Mesenchymal stem cell (in vitro differentiated cells and primary cell): ENCODE data around the gene CDC42EP3.
A peak's percentile ranks its signal among the peaks of the same experiment; 100 is the strongest.

Experiments used
- DNase-seq: peaks from one replicate; pipeline ENCODE4 v3.0.0-alpha.2; 2013
- H2AFZ ChIP-seq: one replicate; pipeline ENCODE4 v1.6.1; 2013; ENCODE audit warnings: low read depth, mild to moderate bottlenecking, control low read depth, inconsistent platforms, low read length, moderate library complexity
- H2AK5ac ChIP-seq: 2 replicates; pipeline ENCODE4 v1.6.1; 2013; ENCODE audit warnings: low read length, moderate library complexity, mild to moderate bottlenecking, inconsistent platforms; ENCODE audit not compliant: severe bottlenecking
- H2BK120ac ChIP-seq: one replicate; pipeline ENCODE4 v1.6.1; 2013; ENCODE audit warnings: low read depth, mild to moderate bottlenecking, inconsistent platforms, low read length, moderate library complexity
- H2BK12ac ChIP-seq, 2 experiments: one replicate each; pipeline ENCODE4 v1.6.1; 2013; ENCODE audit warnings: inconsistent platforms in 2 of 2, low read length in 2 of 2, mild to moderate bottlenecking in 2 of 2, moderate library complexity in 2 of 2, control low read depth in 1 of 2
- H2BK15ac ChIP-seq: one replicate; pipeline ENCODE4 v1.6.1; 2013; ENCODE audit warnings: mild to moderate bottlenecking, low read depth, inconsistent platforms; ENCODE audit not compliant: poor library complexity, severe bottlenecking
- H2BK5ac ChIP-seq: 2 replicates; pipeline ENCODE4 v1.6.1; 2013; ENCODE audit warnings: low read depth, mild to moderate bottlenecking, low read length, control low read depth, inconsistent platforms; ENCODE audit not compliant: poor library complexity, severe bottlenecking
- H3K14ac ChIP-seq, 2 experiments: one replicate each; pipeline ENCODE4 v1.6.1; 2013; ENCODE audit warnings: inconsistent platforms in 2 of 2, low read length in 2 of 2, control low read depth in 1 of 2, mild to moderate bottlenecking in 1 of 2, moderate library complexity in 1 of 2
- H3K18ac ChIP-seq, 2 experiments: one replicate each; pipeline ENCODE4 v1.6.1; 2013; ENCODE audit warnings: inconsistent platforms in 2 of 2, low read length in 2 of 2, control low read depth in 1 of 2, low read depth in 1 of 2, mild to moderate bottlenecking in 1 of 2
- H3K23ac ChIP-seq, 2 experiments: one replicate each; pipeline ENCODE4 v1.6.1; 2013; ENCODE audit warnings: inconsistent platforms in 2 of 2, low read length in 2 of 2, mild to moderate bottlenecking in 2 of 2, moderate library complexity in 2 of 2, control low read depth in 1 of 2
- H3K27ac ChIP-seq: 2 replicates; pipeline ENCODE4 v1.5.1; 2013; ENCODE audit warnings: mild to moderate bottlenecking, moderate library complexity, low read length, control low read depth, inconsistent platforms; ENCODE audit not compliant: poor library complexity, severe bottlenecking
- H3K27me3 ChIP-seq, 2 experiments: 2 replicates each; pipeline versions ENCODE4 v1.6.1 to v1.7.0; 2013; ENCODE audit warnings: low read length in 2 of 2, mild to moderate bottlenecking in 2 of 2, moderate library complexity in 2 of 2, control low read depth in 1 of 2, inconsistent platforms in 1 of 2; ENCODE audit not compliant: control insufficient read depth in 1 of 2, insufficient read depth in 1 of 2
- H3K36me3 ChIP-seq, 2 experiments: 2 replicates each; pipeline versions ENCODE4 v1.6.1 to v1.7.0; 2013; ENCODE audit warnings: low read length in 2 of 2, control low read depth in 1 of 2, inconsistent platforms in 1 of 2, low read depth in 1 of 2, mild to moderate bottlenecking in 1 of 2; ENCODE audit not compliant: insufficient read depth in 2 of 2, control insufficient read depth in 1 of 2
- H3K4ac ChIP-seq, 2 experiments: one replicate each; pipeline ENCODE4 v1.6.1; 2013; ENCODE audit warnings: inconsistent platforms in 2 of 2, low read length in 2 of 2, mild to moderate bottlenecking in 2 of 2, moderate library complexity in 2 of 2, control low read depth in 1 of 2, low read depth in 1 of 2
- H3K4me1 ChIP-seq: 2 replicates; pipeline ENCODE4 v1.6.1; 2013; ENCODE audit warnings: low read depth, low read length, control low read depth; ENCODE audit not compliant: control insufficient read depth, insufficient read depth
- H3K4me2 ChIP-seq: 2 replicates; pipeline ENCODE4 v1.6.1; 2013; ENCODE audit warnings: low read length, mild to moderate bottlenecking, inconsistent platforms; ENCODE audit not compliant: poor library complexity, severe bottlenecking
- H3K4me3 ChIP-seq, 2 experiments: 2 replicates each; pipeline versions ENCODE4 v1.5.1 to v1.7.0; 2013; ENCODE audit warnings: low read length in 2 of 2, mild to moderate bottlenecking in 2 of 2, control low read depth in 1 of 2, low read depth in 1 of 2; ENCODE audit not compliant: insufficient read depth in 1 of 2
- H3K79me1 ChIP-seq: replicated peaks from 2 replicates; pipeline ENCODE4 v1.6.1; 2013; ENCODE audit warnings: mild to moderate bottlenecking, control low read depth, low read length, inconsistent platforms; ENCODE audit not compliant: poor library complexity, severe bottlenecking
- H3K9ac ChIP-seq: 2 replicates; pipeline ENCODE4 v1.7.0; 2013; ENCODE audit warnings: mild to moderate bottlenecking, low read length, moderate library complexity
- H3K9me3 ChIP-seq: 2 replicates; pipeline ENCODE4 v1.7.0; 2013; ENCODE audit warnings: mild to moderate bottlenecking, low read length; ENCODE audit not compliant: control insufficient read depth
- H4K8ac ChIP-seq: one replicate; pipeline ENCODE4 v1.6.1; 2013; ENCODE audit warnings: inconsistent platforms, mild to moderate bottlenecking, low read length, moderate library complexity
- H4K91ac ChIP-seq: one replicate; pipeline ENCODE4 v1.6.1; 2013; ENCODE audit warnings: mild to moderate bottlenecking, low read length, inconsistent platforms
- WGBS: methylation state at CpG from one replicate; pipeline ENCODE4 v1.1.7; 2013; ENCODE audit warnings: mixed read lengths; 5-methylcytosine and 5-hydroxymethylcytosine counted together

CDC42EP3 gene

GRCh38 chr2:37619959-37620300 is 51.5 kb downstream of the CDC42EP3 start:
- H3K18ac ChIP-seq, result no peak overlapping the region
- no peak overlapping the region for H3K23ac ChIP-seq
- H3K4me2 ChIP-seq, result no peak overlapping the region
- H2BK120ac ChIP-seq, result no peak overlapping the region
- H3K27ac ChIP-seq, result no peak overlapping the region
- H2BK15ac ChIP-seq, result no peak overlapping the region
- no peak overlapping the region for H2BK12ac ChIP-seq
- no peak overlapping the region for H2AK5ac ChIP-seq
- H3K4me3 ChIP-seq, result no peak overlapping the region
- H2BK5ac ChIP-seq, result no peak overlapping the region
- H3K9me3 ChIP-seq, result no peaks in the 10 kb centered on the region
- H4K8ac ChIP-seq, result no peak overlapping the region
- no peak overlapping the region for H3K14ac ChIP-seq
- no peak overlapping the region for H3K4ac ChIP-seq
- H3K79me1 ChIP-seq, result no peaks in the 10 kb centered on the region
- H3K27me3 ChIP-seq, result no peaks in the 10 kb centered on the region
- H3K9ac ChIP-seq, result no peak overlapping the region
- no peak overlapping the region for H2AFZ ChIP-seq
- H4K91ac ChIP-seq, result no peak overlapping the region
- no peak for DNase-seq
- peaks cover 2% of the 10 kb centered on the region for H3K4me1 ChIP-seq
- no peaks in the 10 kb centered on the region for H3K36me3 ChIP-seq

GRCh38 chr2:37619230-37619958 is 52.0 kb downstream of the CDC42EP3 start:
- WGBS, result 91% methylated on average over 6 of the region's 7 CpGs
- Histone ChIP-seq H3K27ac (no peak overlapping the region), H3K4me3 (no peak overlapping the region), H4K8ac (no peak overlapping the region), H3K23ac (no peak overlapping the region), H2BK12ac (no peak overlapping the region), H2BK5ac (no peak overlapping the region), H3K14ac (no peak overlapping the region), H2AK5ac (no peak overlapping the region), H3K4me2 (no peak overlapping the region), H4K91ac (peak overlapping the region; percentile 36), H3K9ac (no peak overlapping the region), H3K9me3 (no peaks in the 10 kb centered on the region), H3K18ac (no peak overlapping the region), H2AFZ (no peak overlapping the region), H3K79me1 (no peaks in the 10 kb centered on the region), H3K36me3 (no peaks in the 10 kb centered on the region), H2BK120ac (no peak overlapping the region), H3K4ac (no peak overlapping the region), H3K4me1 (peaks cover 2% of the 10 kb centered on the region), H3K27me3 (no peaks in the 10 kb centered on the region), H2BK15ac (no peak overlapping the region)
- no peak for DNase-seq

DNA sequence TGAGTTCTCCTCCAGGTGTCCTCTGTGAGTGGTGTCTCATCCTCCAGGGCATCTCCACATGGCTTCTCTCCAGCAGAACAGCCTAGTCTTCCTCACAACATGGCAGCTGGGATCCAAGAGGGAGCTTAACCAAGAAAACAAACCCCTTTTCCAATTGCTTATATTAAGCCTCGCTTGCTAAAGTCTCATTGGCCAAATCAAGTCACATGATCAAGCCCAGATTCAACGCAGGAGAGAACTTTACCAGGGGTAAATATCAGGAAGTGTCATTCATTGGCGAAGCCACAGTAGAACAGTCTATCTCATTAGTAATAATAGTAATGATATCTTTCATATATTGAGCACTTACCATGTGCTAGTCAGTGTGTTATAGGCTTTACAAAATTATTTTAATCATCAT is 53.1 kb downstream of the CDC42EP3 start:
- Histone ChIP-seq H3K18ac (no peak overlapping the region), H3K9ac (no peak overlapping the region), H2BK5ac (no peak overlapping the region), H4K91ac (no peak overlapping the region), H2BK120ac (no peak overlapping the region), H2BK12ac (no peak overlapping the region), H3K4me3 (no peak overlapping the region), H2AK5ac (no peak overlapping the region), H3K14ac (no peak overlapping the region), H3K9me3 (no peaks in the 10 kb centered on the region), H2BK15ac (no peak overlapping the region), H3K27ac (no peak overlapping the region), H3K4me1 (peaks cover 4% of the 10 kb centered on the region), H3K79me1 (no peaks in the 10 kb centered on the region), H2AFZ (no peak overlapping the region), H3K27me3 (no peaks in the 10 kb centered on the region), H4K8ac (no peak overlapping the region), H3K36me3 (no peaks in the 10 kb centered on the region), H3K23ac (no peak overlapping the region), H3K4me2 (no peak overlapping the region), H3K4ac (no peak overlapping the region)
- 96% methylated on average over 2 of the region's 3 CpGs for WGBS
- DNase-seq, result no peak

GRCh38 chr2:37617119-37617892 is 54.1 kb downstream of the CDC42EP3 start:
- Histone ChIP-seq H3K18ac (no peak overlapping the region), H2BK12ac (peak overlapping the region in 1 of 2 experiments; percentile 18), H3K27ac (no peak overlapping the region), H2BK5ac (no peak overlapping the region), H2AK5ac (no peak overlapping the region), H3K23ac (no peak overlapping the region), H4K91ac (no peak overlapping the region), H3K27me3 (no peaks in the 10 kb centered on the region), H3K4ac (no peak overlapping the region), H3K36me3 (no peaks in the 10 kb centered on the region), H3K14ac (no peak overlapping the region), H3K4me1 (peaks cover 4% of the 10 kb centered on the region), H3K79me1 (no peaks in the 10 kb centered on the region), H2BK15ac (no peak overlapping the region), H2AFZ (no peak overlapping the region), H2BK120ac (no peak overlapping the region), H4K8ac (no peak overlapping the region), H3K4me3 (no peak overlapping the region), H3K4me2 (no peak overlapping the region), H3K9me3 (no peaks in the 10 kb centered on the region), H3K9ac (no peak overlapping the region)
- no peak for DNase-seq
- 95% methylated on average over 14 of the region's 14 CpGs for WGBS
